Measurements from ENCODE around the gene GPR108.
A peak's percentile ranks its signal among the peaks of the same experiment; 100 is the strongest.

GPR108 gene

GRCh38 chr19:6737873-6738786 is 750 bp upstream of the GPR108 start (continued):
- TF ChIP-seq, protein P1, sequence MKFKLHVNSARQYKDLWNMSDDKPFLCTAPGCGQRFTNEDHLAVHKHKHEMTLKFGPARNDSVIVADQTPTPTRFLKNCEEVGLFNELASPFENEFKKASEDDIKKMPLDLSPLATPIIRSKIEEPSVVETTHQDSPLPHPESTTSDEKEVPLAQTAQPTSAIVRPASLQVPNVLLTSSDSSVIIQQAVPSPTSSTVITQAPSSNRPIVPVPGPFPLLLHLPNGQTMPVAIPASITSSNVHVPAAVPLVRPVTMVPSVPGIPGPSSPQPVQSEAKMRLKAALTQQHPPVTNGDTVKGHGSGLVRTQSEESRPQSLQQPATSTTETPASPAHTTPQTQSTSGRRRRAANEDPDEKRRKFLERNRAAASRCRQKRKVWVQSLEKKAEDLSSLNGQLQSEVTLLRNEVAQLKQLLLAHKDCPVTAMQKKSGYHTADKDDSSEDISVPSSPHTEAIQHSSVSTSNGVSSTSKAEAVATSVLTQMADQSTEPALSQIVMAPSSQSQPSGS (tag by site-specific recombination; IDR thresholded peaks at IDR 0.05; ENCODE audit: low read depth), result no peak
- TF ChIP-seq ZNF10 (tag by site-specific recombination; IDR thresholded peaks at IDR 0.05), result peak; percentile 67; the same call in 1 of the 2 replicates
- TF ChIP-seq ZSCAN16 (tag by site-specific recombination; IDR thresholded peaks at IDR 0.05), result peak; percentile 76; the same call in 1 of the 2 replicates
- TF ChIP-seq RBAK (tag by site-specific recombination; IDR thresholded peaks at IDR 0.05), result no peak
- TF ChIP-seq ZNF211 (tag by site-specific recombination; IDR thresholded peaks at IDR 0.05; ENCODE audit: low read depth), result 0 out of 2 replicates have a peak, but pooled peaks have one; percentile 15
- TF ChIP-seq ZNF155 (tag by site-specific recombination; IDR thresholded peaks at IDR 0.05), result no peak
- TF ChIP-seq ZNF488 (tag by site-specific recombination; IDR thresholded peaks at IDR 0.05), result no peak
- TF ChIP-seq ZNF777 (tag by site-specific recombination; IDR thresholded peaks at IDR 0.05; ENCODE audit: borderline replicate concordance), result no peak
- no peak for TF ChIP-seq HOXC10 (CRISPR knock-in tag; IDR thresholded peaks at IDR 0.05)
- TF ChIP-seq ZSCAN23 (tag by site-specific recombination; IDR thresholded peaks at IDR 0.05), result 0 out of 2 replicates have a peak, but pooled peaks have one; percentile 19
- peak; percentile 10; the same call in 1 of the 2 replicates for TF ChIP-seq SP7 (tag by site-specific recombination; IDR thresholded peaks at IDR 0.05)
- no peak for TF ChIP-seq ZBTB49 (tag by site-specific recombination; IDR thresholded peaks at IDR 0.05; ENCODE audit: low read depth)
- TF ChIP-seq TSHZ1 (tag by site-specific recombination; IDR thresholded peaks at IDR 0.05; ENCODE audit: borderline replicate concordance), result no peak
- TF ChIP-seq ZNF24 (tag by site-specific recombination; IDR thresholded peaks at IDR 0.05), result no peak
- TF ChIP-seq ZNF654 (tag by site-specific recombination; IDR thresholded peaks at IDR 0.05; ENCODE audit: low read depth), result peak; percentile 59
- TF ChIP-seq SP2 (tag by site-specific recombination; IDR thresholded peaks at IDR 0.05), result no peak
- peak; percentile 77; the same call in 1 of the 2 replicates for TF ChIP-seq ZBTB7A (tag by site-specific recombination; IDR thresholded peaks at IDR 0.05; ENCODE audit: low read depth)
- TF ChIP-seq ZNF114 (tag by site-specific recombination; IDR thresholded peaks at IDR 0.05), result no peak
- no peak for TF ChIP-seq KLF9 (tag by site-specific recombination; IDR thresholded peaks at IDR 0.05; ENCODE audit: low read depth)
- no peak for TF ChIP-seq ZBTB1 (tag by site-specific recombination; IDR thresholded peaks at IDR 0.05)
- TF ChIP-seq BCL11B (tag by site-specific recombination; IDR thresholded peaks at IDR 0.05; ENCODE audit: low read depth), result peak; percentile 100
- no peak for TF ChIP-seq ZNF169 (tag by site-specific recombination; IDR thresholded peaks at IDR 0.05)
- peak; percentile 77 for TF ChIP-seq SP3 (tag by site-specific recombination; IDR thresholded peaks at IDR 0.05)
- TF ChIP-seq GLI2 (tag by site-specific recombination; IDR thresholded peaks at IDR 0.05; ENCODE audit: borderline replicate concordance, low read depth), result no peak
- TF ChIP-seq, protein P2, sequence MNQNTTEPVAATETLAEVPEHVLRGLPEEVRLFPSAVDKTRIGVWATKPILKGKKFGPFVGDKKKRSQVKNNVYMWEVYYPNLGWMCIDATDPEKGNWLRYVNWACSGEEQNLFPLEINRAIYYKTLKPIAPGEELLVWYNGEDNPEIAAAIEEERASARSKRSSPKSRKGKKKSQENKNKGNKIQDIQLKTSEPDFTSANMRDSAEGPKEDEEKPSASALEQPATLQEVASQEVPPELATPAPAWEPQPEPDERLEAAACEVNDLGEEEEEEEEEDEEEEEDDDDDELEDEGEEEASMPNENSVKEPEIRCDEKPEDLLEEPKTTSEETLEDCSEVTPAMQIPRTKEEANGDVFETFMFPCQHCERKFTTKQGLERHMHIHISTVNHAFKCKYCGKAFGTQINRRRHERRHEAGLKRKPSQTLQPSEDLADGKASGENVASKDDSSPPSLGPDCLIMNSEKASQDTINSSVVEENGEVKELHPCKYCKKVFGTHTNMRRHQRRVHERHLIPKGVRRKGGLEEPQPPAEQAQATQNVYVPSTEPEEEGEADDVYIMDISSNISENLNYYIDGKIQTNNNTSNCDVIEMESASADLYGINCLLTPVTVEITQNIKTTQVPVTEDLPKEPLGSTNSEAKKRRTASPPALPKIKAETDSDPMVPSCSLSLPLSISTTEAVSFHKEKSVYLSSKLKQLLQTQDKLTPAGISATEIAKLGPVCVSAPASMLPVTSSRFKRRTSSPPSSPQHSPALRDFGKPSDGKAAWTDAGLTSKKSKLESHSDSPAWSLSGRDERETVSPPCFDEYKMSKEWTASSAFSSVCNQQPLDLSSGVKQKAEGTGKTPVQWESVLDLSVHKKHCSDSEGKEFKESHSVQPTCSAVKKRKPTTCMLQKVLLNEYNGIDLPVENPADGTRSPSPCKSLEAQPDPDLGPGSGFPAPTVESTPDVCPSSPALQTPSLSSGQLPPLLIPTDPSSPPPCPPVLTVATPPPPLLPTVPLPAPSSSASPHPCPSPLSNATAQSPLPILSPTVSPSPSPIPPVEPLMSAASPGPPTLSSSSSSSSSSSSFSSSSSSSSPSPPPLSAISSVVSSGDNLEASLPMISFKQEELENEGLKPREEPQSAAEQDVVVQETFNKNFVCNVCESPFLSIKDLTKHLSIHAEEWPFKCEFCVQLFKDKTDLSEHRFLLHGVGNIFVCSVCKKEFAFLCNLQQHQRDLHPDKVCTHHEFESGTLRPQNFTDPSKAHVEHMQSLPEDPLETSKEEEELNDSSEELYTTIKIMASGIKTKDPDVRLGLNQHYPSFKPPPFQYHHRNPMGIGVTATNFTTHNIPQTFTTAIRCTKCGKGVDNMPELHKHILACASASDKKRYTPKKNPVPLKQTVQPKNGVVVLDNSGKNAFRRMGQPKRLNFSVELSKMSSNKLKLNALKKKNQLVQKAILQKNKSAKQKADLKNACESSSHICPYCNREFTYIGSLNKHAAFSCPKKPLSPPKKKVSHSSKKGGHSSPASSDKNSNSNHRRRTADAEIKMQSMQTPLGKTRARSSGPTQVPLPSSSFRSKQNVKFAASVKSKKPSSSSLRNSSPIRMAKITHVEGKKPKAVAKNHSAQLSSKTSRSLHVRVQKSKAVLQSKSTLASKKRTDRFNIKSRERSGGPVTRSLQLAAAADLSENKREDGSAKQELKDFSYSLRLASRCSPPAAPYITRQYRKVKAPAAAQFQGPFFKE (tag by site-specific recombination; IDR thresholded peaks at IDR 0.05; ENCODE audit: borderline replicate concordance), result no peak

Measured in HEK293 (cell line).